GM12878 (cell line): Measurements from ENCODE around the gene PCDHB14.
"Not testable (repeated sequence)": the region's sequence is repeated elsewhere in the genome, so short reads cannot be mapped to it uniquely, and the experiment has no call there.

Experiments used
- EP300 ChIP-seq, 2 experiments: fragments of 150-350 bp in 1 of 2; IDR thresholded peaks; 2 replicates each; pipeline ENCODE4 v1.6.1; 2011 to 2012; ENCODE audit warnings: low read depth in 2 of 2, low read length in 2 of 2, borderline replicate concordance in 1 of 2, improper control_type of control experiment in 1 of 2, inconsistent platforms in 1 of 2; ENCODE audit not compliant: control insufficient read depth in 1 of 2
- EZH2 ChIP-seq: IDR thresholded peaks from 2 replicates; pipeline ENCODE4 v1.6.1; 2012; ENCODE audit warnings: low read depth, mild to moderate bottlenecking, control low read depth, inconsistent platforms, low read length, borderline replicate concordance; ENCODE audit not compliant: control insufficient read depth
- MXI1 ChIP-seq: fragments of 150-350 bp; IDR thresholded peaks from 2 replicates; pipeline ENCODE4 v1.6.1; 2011; ENCODE audit warnings: low read depth, mild to moderate bottlenecking, inconsistent platforms, low read length, improper control_type of control experiment
- TAF1 ChIP-seq: IDR thresholded peaks from 2 replicates; pipeline ENCODE4 v1.6.1; 2011; ENCODE audit warnings: mild to moderate bottlenecking, low read depth, low read length, borderline replicate concordance
- TF ChIP-seq, protein P1 (sequence below): IDR thresholded peaks from 2 replicates; pipeline ENCODE4 v1.6.1; 2012; ENCODE audit warnings: low read depth, low read length, improper control_type of control experiment
- TF ChIP-seq, protein P2 (sequence below), 3 experiments: IDR thresholded peaks in 2 of 3; conservative IDR thresholded peaks in 1 of 3; 2 replicates each; pipeline ENCODE4 v1.5.1; 2011; ENCODE audit warnings: low read depth in 3 of 3, low read length in 3 of 3, mild to moderate bottlenecking in 3 of 3, control low read depth in 2 of 3, moderate library complexity in 2 of 3, inconsistent platforms in 1 of 3, mixed read lengths in 1 of 3; ENCODE audit not compliant: control insufficient read depth in 2 of 3, insufficient read depth in 1 of 3; ENCODE audit errors: extremely low read depth in 1 of 3

GRCh38 chr5:141174291-141175104 lies 48.6 kb upstream of the PCDHB14 start:
- not testable (repeated sequence) for TF ChIP-seq EP300 (IDR thresholded peaks at IDR 0.05; ENCODE audit: borderline replicate concordance in 1 of 2, control insufficient read depth in 1 of 2, low read depth in 2 of 2, low read length in 2 of 2); EZH2; TAF1; MXI1
- TF ChIP-seq, protein P1, sequence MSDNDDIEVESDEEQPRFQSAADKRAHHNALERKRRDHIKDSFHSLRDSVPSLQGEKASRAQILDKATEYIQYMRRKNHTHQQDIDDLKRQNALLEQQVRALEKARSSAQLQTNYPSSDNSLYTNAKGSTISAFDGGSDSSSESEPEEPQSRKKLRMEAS, result not testable (repeated sequence)
- TF ChIP-seq, protein P2, sequence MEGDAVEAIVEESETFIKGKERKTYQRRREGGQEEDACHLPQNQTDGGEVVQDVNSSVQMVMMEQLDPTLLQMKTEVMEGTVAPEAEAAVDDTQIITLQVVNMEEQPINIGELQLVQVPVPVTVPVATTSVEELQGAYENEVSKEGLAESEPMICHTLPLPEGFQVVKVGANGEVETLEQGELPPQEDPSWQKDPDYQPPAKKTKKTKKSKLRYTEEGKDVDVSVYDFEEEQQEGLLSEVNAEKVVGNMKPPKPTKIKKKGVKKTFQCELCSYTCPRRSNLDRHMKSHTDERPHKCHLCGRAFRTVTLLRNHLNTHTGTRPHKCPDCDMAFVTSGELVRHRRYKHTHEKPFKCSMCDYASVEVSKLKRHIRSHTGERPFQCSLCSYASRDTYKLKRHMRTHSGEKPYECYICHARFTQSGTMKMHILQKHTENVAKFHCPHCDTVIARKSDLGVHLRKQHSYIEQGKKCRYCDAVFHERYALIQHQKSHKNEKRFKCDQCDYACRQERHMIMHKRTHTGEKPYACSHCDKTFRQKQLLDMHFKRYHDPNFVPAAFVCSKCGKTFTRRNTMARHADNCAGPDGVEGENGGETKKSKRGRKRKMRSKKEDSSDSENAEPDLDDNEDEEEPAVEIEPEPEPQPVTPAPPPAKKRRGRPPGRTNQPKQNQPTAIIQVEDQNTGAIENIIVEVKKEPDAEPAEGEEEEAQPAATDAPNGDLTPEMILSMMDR (IDR thresholded peaks at IDR 0.05 in 2 of 3, conservative IDR thresholded peaks at IDR 0.05 in 1 of 3; ENCODE audit: control insufficient read depth in 2 of 3, extremely low read depth in 1 of 3, insufficient read depth in 1 of 3, low read depth in 3 of 3, low read length in 3 of 3), result not testable (repeated sequence)
